Activated naive CD4-positive, alpha-beta T cell treated with Interleukin-2 at 50 U/mL for 16 hours (primary cell): ENCODE data around the gene MUC5AC.

ENCODE experiments used
- DNase-seq: peaks from one replicate; pipeline ENCODE4 v3.0.0-alpha.2; 2020

The MUC5AC gene

DNA sequence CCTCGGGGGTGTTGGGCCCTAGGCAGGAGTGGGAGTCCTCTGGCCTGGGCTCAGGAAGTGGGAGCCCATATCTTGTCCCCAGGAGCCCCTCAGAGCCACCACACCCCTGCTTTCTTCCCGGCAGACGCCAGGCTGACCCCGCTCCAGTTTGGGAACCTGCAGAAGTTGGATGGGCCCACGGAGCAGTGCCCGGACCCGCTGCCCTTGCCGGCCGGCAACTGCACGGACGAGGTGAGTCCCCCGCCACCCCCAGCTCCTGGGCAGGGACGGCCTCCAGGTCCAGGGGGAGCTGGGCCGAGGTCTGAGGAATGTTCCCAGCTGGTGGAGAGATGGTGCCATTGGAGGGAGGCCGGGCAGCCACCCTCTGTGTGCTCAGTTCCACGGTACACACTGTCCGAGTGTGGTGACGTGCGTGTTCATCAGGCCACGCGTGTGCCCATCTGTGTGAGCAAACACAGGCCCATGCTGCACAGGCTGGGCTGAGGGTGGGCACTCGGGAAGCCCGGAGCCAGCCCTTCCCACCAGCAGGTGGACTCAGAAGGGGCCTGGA is 69.9 kb downstream of the MUC5AC start:
- DNase-seq, result no peak

- DNase-seq, result no peak
These were observed 70.5 kb downstream of the MUC5AC start for GRCh38 chr11:1228101-1228821.

DNA sequence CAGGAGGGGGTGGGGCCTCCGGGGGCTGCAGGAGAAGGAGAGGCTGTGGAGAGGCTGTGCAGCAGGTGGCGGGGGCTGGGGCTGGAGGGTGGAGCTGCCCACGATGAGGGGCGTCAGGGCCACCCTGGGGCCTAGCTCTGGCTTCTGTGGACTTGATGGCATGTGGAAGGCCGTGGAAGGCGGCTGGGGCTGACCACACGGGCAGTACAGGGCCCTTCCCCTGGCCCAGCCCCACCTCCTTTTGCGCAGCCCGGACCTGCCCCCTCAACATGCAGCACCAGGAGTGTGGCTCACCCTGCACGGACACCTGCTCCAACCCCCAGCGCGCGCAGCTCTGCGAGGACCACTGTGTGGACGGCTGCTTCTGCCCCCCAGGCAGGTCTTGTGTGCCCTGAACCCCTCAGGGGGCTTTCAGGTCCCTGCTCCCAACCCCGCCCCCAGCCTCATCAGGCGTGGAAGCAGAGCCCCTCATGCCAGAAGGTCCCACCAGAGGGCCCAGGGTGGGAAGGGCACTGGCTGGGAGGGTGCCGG is 71.2 kb downstream of the MUC5AC start:
- DNase-seq, result no peak

DNA sequence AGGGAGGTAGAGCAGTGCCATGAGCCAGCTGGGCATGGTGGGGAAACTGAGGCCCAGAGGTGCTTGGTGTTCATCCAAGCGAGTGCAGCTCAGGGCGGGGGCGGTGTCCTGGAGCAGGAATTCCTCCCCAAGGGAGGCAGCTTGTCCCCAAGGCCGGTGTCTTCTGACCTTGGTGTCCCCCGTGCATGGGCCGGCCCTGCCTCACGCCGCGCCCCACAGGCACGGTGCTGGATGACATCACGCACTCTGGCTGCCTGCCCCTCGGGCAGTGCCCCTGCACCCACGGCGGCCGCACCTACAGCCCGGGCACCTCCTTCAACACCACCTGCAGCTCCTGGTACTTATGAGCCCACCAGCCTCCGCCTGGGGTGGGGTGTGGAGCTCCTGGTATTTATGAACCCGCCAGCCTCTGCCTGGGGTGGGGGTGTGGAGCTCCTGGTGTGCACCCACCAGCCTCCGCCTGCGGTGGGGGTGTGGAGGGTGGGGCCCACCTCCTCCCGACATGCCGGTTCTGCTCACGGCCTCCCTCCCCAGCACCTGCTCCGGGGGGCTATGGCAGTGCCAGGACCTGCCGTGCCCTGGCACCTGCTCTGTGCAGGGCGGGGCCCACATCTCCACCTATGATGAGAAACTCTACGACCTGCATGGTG is 71.8 kb downstream of the MUC5AC start:
- DNase-seq, result no peak

GRCh38 chr11:1230121-1230455 is 72.3 kb downstream of the MUC5AC start:
- DNase-seq, result no peak

DNA sequence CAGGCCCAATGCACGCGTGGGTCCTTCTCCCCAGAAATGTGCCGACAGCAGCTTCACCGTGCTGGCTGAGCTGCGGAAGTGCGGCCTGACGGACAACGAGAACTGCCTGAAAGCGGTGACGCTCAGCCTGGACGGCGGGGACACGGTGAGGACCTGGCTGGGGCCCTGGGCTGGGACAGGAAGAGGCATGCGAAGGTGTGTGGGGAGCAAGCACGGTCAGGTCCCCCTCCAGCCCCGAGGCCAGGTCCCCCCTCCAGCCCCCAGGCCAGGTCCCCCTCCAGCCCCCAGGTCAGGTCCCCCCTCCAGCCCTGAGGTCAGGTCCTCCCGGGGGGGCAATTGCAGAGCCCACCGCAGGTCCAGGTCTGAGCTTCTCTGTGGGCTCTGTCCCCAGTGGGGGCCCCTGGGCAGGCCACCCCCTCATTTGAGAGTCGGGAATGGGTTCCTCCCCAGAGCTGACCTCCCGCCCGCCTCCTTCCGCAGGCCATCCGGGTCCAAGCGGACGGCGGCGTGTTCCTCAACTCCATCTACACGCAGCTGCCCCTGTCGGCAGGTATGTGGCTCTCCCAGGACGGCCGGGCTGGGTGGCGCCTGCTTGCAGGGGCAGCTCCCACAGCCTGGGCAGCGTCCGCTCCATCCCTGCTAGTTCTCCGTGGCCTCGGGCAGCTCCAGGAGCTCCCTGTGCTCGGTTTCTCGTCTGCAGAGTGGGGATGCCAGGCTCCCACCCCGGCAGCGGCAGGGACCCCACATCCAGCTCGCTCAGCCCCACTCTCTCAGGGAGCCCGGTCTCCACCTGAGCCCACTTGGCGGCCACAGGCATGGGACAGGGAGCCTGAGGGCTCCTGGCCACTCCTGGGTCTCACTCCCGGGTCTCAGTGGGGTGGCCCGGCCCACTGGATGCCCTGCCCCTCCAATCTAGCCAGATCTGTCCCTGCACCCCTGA is 73.0 kb downstream of the MUC5AC start:
- DNase-seq, result no peak

DNA sequence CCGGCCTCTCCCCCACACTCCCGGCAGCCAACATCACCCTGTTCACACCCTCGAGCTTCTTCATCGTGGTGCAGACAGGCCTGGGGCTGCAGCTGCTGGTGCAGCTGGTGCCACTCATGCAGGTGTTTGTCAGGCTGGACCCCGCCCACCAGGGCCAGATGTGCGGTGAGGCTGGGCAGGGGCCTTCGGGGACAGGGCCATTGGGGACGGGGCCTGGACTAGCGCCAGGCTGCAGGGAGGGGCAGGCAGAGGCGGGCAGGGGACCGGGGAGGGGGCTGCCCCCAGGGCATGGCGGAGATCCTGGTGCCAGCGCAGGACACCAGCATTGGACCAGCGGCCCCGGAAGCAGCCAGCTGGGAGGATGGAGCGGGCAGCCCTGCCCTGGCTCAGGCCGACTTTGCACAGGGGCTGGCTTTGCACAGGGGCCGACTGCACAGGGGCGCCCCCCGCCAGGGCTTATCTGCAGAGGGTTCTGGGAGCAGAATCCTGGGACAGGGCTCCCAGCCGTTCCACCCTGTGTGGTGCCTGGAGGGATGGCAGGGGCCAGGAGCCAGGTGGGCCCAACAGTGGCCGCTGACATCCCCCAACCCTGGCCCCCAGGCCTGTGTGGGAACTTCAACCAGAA is 73.8 kb downstream of the MUC5AC start:
- no peak for DNase-seq

DNA sequence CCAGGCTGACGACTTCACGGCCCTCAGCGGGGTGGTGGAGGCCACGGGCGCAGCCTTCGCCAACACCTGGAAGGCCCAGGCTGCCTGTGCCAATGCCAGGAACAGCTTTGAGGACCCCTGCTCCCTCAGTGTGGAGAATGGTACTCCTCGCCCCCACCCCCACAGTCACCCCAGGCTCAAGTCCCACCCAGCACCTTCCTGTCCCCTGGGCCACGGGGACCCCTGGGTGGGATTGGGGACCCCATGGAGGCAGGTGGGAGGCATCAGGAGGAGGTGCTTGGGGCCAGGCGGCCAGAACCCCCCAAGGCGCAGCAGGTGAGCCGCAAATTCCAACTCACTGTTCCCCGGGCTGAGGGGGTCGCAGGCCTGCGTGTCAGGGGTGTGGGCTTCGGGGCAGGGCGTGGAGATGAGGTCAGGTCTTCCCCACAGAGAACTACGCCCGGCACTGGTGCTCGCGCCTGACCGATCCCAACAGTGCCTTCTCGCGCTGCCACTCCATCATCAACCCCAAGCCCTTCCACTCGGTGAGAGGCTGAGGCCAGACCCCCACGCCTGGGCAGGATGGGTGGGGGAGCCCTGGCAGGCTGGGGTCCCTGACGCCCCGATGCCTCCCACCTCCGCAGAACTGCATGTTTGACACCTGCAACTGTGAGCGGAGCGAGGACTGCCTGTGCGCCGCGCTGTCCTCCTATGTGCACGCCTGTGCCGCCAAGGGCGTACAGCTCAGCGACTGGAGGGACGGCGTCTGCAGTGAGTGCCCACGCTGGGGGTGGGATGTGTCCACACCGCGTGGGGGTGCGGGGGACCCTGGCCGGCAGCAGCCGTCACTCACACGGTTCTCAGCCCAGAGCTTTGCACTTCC is 74.5 kb downstream of the MUC5AC start:
- no peak for DNase-seq

- no peak for DNase-seq
These were observed 75.1 kb downstream of the MUC5AC start for GRCh38 chr11:1232883-1233321.

DNA sequence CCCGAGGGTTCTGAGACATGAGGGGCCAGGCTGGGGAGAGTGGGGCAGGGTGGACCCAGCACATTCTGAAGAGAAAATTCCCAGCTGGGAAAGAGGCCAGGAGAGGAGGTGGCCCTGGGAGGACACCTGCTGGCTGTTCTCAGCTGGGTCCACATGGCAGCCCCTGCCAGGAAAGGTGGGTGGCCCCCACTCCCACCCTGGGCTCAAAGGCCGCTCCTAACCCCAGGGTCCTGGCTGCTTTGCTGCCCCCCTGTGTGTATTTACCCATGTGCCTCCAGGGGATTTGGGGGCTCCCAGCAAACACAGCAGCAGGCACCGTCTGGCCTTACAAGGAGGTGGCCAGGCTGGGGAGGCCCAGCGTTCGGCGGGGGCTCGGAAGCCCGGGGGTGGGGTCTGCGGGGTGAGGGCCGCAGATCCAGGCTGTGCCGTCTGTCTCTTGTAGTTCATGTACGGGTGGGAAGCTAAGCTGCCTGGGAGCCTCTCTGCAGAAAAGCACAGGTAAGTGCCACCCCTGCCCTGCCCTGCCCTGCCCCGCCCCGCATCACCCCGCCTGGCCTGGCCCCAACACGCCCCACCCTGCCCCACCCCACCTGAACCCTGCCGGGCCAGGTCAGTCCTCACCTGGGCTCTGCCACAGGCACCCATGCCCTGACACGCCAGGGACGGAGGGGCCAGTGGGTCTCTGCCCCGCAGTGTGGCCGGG is 75.7 kb downstream of the MUC5AC start:
- no peak for DNase-seq

GRCh38 chr11:1234054-1234720 is 76.4 kb downstream of the MUC5AC start:
- DNase-seq, result no peak

DNA sequence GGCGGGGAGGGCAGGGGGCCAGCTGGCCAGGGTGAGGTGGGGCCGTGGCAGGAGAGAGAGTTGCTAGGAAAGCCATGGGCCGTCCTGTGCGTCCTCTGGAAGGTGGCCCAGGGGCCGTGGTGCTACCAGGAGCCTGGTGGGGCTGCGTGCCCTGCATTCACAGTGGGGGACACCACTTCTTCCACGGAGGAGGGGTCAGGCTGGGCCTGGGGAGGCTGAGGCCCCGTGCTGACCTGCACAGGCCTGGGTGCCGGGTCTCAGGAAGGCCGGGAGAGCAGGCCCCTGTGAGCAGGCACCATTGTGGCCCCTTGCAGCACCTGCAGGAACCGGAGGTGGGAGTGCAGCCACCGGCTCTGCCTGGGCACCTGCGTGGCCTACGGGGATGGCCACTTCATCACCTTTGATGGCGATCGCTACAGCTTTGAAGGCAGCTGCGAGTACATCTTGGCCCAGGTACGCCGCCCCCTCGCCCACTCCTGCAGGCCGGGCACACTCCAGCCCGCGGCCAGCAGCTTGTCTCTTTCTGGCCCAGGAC is 77.1 kb downstream of the MUC5AC start:
- no peak for DNase-seq

DNA sequence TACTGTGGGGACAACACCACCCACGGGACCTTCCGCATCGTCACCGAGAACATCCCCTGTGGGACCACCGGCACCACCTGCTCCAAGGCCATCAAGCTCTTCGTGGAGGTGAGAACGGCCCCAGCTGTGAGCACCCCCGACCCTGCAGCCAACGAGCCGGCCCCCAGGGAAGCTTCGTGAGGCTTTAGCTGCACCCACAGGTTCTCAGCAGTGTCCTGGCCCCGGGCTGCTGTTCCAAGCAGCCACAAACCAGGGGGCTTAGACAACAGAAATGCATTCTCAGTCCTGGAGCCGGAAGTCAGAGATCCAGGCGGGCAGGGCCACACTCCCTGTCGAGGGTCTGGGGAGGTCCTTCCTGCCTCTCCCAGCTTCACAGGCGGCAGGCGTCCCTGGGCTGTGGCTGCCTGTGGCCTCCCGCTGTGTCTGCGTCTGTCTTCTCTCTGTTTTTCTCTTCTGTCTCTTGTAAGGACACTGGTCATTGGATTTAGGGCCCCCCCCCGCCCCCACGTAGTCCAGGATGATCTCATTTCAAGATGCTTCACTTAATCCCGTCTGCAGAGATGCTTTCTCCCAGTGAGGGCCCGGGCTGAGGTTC is 77.7 kb downstream of the MUC5AC start:
- no peak for DNase-seq

DNA sequence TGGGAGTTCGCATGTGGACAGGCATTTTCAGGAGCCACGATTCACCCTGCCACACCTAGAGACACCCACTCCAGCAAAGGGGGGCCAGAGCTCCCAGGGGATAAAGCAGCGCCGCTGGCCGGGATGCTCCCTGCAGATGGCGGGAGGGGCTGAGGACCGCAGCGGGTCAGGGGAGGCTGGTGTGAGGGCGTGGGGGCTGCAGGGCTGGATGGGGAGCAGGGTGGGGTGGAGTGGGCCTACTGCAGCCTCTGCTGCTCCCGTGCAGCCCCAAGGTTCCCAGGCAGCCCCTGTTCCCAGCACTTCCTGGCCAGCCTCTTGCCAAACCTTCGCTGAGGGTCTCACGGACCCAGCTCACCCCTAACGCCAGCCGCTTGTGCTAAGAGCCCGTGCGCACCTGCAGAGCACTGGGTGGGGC is 78.2 kb downstream of the MUC5AC start:
- no peak for DNase-seq

DNA sequence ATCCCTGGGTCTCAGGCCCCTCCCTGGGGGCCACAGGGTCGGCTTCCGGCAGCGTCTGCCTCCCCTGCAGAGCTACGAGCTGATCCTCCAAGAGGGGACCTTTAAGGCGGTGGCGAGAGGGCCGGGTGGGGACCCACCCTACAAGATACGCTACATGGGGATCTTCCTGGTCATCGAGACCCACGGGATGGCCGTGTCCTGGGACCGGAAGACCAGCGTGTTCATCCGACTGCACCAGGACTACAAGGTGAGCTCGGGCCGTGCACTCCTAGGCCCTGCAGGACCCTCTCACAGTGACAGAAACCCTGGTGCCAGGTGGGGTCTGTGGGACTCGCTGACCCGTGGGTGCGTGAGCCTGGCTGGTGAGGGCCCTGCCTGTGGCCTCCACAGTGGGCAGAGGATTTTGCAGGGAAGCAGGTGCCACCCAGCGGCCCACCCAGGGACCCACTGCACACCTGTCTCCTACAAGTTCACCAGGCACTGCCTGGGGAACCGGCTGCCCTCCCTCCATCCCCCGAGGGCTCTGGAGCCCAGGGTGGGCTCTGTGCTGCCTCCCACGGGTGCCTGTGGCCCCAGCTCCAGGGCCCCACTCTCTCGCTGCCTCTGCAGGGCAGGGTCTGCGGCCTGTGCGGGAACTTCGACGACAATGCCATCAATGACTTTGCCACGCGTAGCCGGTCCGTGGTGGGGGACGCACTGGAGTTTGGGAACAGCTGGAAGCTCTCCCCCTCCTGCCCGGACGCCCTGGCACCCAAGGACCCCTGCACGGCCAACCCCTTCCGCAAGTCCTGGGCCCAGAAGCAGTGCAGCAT is 78.8 kb downstream of the MUC5AC start:
- no peak for DNase-seq

GRCh38 chr11:1237128-1237580 is 79.4 kb downstream of the MUC5AC start:
- no peak for DNase-seq

GRCh38 chr11:1237851-1238250 is 80.1 kb downstream of the MUC5AC start:
- no peak for DNase-seq

- no peak for DNase-seq
These were observed 81.2 kb downstream of the MUC5AC start for GRCh38 chr11:1238767-1239595.
